Adipose tissue (tissue), 3 donors: ENCODE data around the gene GRIK1. TPM values are rescaled to one million over a fixed set of nuclear protein-coding genes. Genes with fewer than 3 reads are reported as not detected.

ENCODE experiments used
- H3K27ac ChIP-seq: one replicate; pipeline ENCODE4 v1.5.1; 2013; ENCODE audit warnings: low read depth, low read length
- WGBS, 3 donors: extraction: QIAGEN DNeasy Blood & Tissue Kit; methylation state at CpG; one replicate each; pipeline ENCODE4 v1.1.7; 2013; 5-methylcytosine and 5-hydroxymethylcytosine counted together
- polyA plus RNA-seq, 3 donors: library from polyadenylated mRNA; stranded (reverse); fragments of 200-250 nt; gene quantifications; one replicate each; pipeline ENCODE4 v1.2.3, GENCODE V29; 2013
- donor health status: healthy with polysubstance abuse.
- donor health status: Bipolar disorder and iron deficiency.
- donor health status: healthy.

The GRIK1 gene
- polyA plus RNA-seq, 3 donors, result 0.01 to 0.16 (median 0.11) TPM

DNA sequence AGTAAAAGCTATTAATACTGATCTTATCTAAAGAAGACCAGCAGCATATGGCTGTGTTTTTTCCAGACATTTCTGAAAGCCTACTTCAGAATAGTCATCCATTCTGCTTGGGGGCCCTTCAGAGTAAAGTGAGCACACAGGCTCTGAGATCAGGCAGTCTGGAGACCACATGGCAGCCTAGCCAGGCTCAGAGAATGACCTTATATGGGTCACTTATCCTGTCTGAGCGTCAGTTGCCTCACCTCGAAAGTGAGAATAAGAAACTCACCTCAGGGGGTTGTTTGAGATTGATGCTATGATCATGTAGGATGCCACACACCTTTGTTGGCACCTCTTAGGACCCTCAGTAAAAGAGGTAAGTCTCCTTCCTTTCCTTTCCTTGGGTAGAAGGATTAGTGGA is 270.4 kb downstream of the GRIK1 start:
- no peak overlapping the region for H3K27ac ChIP-seq
- 85 to 100% (median 91%) methylated on average over 2 of the region's 2 CpGs for WGBS, 3 donors

GRCh38 chr21:29667651-29668050 is 272.1 kb downstream of the GRIK1 start:
- no peak overlapping the region for H3K27ac ChIP-seq
- WGBS, 3 donors, result 58 to 92% (median 70%) methylated on average over 3 of the region's 3 CpGs

- no peak overlapping the region for H3K27ac ChIP-seq
- 33 to 64% (median 36%) methylated on average over 1 of the region's 1 CpG for WGBS, 3 donors
Measured at GRCh38 chr21:29664615-29665014, 275.2 kb downstream of the GRIK1 start.

DNA sequence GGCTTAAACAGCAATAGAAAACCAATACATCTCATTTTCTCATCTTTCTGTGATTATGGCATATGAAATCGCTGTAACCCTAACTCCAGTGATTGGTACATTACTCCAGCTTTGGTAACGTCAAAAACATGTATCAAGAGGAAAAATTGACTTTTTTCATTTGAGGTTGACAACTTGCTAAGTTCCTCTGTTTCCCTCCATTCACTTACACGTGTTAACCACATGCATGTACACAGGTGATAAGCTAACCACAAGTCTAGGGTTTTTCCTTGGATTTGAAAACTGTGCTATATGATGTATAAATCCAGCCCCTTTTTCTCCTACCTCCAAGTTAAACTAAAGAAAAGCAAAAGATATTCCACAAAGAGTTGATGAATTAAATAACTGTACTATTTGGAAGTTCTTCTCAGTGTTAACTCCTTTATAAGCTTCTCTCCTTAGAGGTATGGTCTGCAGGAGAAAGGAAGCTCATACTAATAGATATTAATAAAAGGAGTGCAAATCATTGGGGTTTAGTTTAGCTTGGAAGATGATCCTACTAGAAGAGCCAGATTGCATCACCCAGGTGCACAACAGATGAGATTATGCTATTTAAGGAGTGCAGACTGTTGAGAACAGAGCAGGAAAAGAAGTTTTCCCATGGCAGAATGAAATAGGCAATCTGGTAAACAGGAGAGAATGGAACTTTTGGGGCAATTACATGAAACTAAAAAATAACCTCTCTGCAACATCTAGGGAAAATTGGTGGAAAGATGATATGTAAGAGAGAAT is 277.9 kb downstream of the GRIK1 start:
- no peak overlapping the region for H3K27ac ChIP-seq
- 71 to 90% (median 72%) methylated on average over 3 of the region's 3 CpGs for WGBS, 3 donors

GRCh38 chr21:29660047-29660720 is 279.6 kb downstream of the GRIK1 start:
- 79 to 95% (median 93%) methylated on average over 2 of the region's 2 CpGs for WGBS, 3 donors
- H3K27ac ChIP-seq, result no peak overlapping the region

- WGBS, 3 donors, result 45 to 77% (median 45%) methylated on average over 1 of the region's 1 CpG
- no peak overlapping the region for H3K27ac ChIP-seq
Measured at GRCh38 chr21:29658934-29659203, 280.9 kb downstream of the GRIK1 start.

- no peak overlapping the region for H3K27ac ChIP-seq
Measured at GRCh38 chr21:29658177-29658933, 281.4 kb downstream of the GRIK1 start.

GRCh38 chr21:29657240-29657989 is 282.4 kb downstream of the GRIK1 start:
- WGBS, 3 donors, result 30 to 82% (median 77%) methylated on average over 9 of the region's 9 CpGs
- H3K27ac ChIP-seq, result no peak overlapping the region

More at GRCh38 chr21:29658177-29658933, 281.4 kb downstream of the GRIK1 start:
- WGBS, 3 donors, result 80 to 94% (median 88%) methylated on average over 10 of the region's 10 CpGs

- whole genome bisulfite sequencing, 3 donors, result 22 to 53% (median 29%) methylated on average over 6 of the region's 6 CpGs
- no peak overlapping the region for H3K27ac ChIP-seq
Measured at GRCh38 chr21:29656504-29657239, 283.1 kb downstream of the GRIK1 start.

- no peak overlapping the region for H3K27ac ChIP-seq
- WGBS, 3 donors, result 95 to 98% (median 96%) methylated on average over 6 of the region's 6 CpGs
Measured at GRCh38 chr21:29655577-29655976, 284.2 kb downstream of the GRIK1 start.

DNA sequence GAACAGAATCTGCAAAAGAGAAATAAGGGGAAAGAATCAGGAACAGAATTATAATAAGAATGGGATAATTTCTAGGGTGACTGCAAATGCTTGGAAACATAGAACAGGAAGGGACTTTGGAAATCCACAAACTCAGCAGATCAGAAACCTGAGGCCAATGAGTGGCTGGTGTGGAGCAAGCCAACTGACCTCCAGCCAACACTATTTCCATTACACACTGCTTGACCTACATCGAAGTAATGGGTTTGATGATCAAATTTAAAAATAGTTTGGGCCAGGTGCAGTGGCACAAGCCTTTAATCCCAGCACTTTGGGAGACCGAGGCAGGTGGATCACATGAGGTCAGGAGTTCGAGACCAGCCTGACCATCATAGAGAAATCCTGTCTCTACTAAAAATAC is 284.9 kb downstream of the GRIK1 start:
- H3K27ac ChIP-seq, result no peak overlapping the region
- WGBS, 3 donors, result 87 to 90% (median 90%) methylated on average over 3 of the region's 3 CpGs

DNA sequence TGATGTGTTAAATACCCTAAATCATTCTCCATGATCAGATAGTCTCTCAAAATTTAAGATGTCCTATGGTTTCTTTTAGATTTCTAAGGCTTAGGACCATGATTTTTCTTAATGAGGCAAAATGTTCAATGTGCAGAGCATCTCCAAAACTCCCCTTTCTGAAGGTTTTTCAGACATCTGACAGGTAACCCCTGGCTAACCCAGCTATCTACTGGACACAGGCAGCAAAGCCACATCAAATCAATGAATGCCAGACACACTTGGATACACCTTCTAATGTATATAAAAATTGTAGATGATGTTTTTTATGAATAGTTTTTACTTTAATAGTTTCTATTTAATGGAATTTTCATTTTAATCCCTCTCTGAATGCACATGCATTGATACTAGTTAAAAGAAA is 285.6 kb downstream of the GRIK1 start:
- H3K27ac ChIP-seq, result no peak overlapping the region

DNA sequence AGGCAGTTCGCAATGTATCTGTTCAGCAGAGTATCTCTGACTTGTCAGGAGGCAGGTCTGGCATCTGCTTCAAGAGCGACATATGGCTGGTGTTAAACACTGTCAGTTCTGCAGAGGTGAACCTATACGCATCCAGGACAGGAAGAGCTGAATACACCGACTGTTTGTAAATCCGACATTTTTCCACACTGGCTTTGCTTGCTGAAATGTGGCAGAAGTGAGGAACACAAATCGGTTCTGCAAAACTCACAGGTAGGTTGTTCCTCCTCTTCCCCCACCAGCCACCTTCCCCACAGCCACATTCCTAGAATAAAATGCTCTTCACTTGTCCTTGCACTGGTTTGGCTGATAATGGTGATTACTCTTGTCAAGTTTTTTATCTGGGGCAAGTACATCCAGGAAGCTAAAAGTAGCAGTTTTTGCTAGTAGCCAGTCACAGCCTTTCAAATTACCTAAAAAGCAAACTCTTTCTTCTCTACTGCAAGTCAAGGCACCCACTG is 289.2 kb downstream of the GRIK1 start:
- WGBS, 3 donors, result 85 to 88% (median 86%) methylated on average over 6 of the region's 6 CpGs
- H3K27ac ChIP-seq, result no peak overlapping the region

- no peak overlapping the region for H3K27ac ChIP-seq
- WGBS, 3 donors, result 56 to 80% (median 63%) methylated on average over 5 of the region's 5 CpGs
Measured at GRCh38 chr21:29649406-29649814, 290.4 kb downstream of the GRIK1 start.

DNA sequence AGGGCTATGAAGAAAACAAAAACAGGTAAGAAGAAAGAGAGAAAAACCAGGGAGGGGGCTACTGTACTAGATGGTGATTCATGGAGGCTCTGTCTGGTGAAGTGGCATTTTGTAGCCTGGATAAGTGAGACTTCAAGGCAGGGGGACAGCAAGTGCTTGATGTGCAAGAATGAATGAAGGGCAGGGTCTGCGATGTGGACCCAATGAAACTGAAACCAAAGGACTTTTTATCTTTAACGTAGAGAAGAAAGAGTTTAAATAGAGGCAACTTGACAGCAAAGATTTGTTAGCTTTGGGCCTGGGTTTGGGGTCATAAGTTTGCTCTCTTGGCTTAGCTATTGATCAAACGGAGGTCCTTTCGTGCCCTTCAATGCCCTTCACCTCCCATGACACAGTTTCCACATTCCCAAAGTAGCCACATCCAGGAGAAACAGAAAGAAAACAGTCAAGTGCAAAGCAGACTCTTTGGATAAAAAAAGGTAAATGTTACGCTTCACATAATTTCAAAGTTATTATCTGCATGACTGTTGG is 291.0 kb downstream of the GRIK1 start:
- H3K27ac ChIP-seq, result no peak overlapping the region
- 79 to 91% (median 84%) methylated on average over 5 of the region's 5 CpGs for WGBS, 3 donors

DNA sequence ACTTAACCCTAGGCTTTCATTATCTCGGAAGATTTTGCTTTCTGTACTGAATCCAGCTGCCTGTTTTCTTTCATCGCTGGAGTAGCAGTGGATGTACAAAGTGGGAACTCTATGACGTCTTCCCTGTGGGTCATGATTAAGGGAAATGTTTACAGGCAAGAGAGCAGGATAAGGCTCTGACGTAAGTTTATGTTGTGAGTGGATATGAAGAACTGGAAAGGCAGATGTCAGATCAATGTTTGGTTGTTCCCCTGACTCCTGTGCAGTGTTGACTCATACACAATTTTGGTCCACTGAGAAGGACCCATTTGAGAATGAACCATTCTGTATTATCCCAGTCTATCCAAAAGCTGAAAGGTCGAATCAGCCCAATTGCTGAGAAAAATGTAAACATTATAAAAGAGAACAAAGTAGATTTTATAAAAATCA is 292.4 kb downstream of the GRIK1 start:
- 75 to 78% (median 78%) methylated on average over 5 of the region's 5 CpGs for whole genome bisulfite sequencing, 3 donors

GRCh38 chr21:29645666-29646553 is 293.9 kb downstream of the GRIK1 start:
- WGBS, 3 donors, result 88 to 94% (median 93%) methylated on average over 3 of the region's 3 CpGs

More for the DNA sequence above, 292.4 kb downstream of the GRIK1 start:
- no peak overlapping the region for H3K27ac ChIP-seq

More at GRCh38 chr21:29645666-29646553, 293.9 kb downstream of the GRIK1 start:
- H3K27ac ChIP-seq, result no peak overlapping the region
